ENCODE measurements around the gene TMEM203.

TMEM203 gene

GRCh38 chr9:137158625-137159024 lies 46.8 kb downstream of the TMEM203 start:
- DNase-seq (ENCODE audit: low read depth), result no peak
- H3K4me3 ChIP-seq (ENCODE audit: low read length), result no peak overlapping the region
- TF ChIP-seq, protein P1, sequence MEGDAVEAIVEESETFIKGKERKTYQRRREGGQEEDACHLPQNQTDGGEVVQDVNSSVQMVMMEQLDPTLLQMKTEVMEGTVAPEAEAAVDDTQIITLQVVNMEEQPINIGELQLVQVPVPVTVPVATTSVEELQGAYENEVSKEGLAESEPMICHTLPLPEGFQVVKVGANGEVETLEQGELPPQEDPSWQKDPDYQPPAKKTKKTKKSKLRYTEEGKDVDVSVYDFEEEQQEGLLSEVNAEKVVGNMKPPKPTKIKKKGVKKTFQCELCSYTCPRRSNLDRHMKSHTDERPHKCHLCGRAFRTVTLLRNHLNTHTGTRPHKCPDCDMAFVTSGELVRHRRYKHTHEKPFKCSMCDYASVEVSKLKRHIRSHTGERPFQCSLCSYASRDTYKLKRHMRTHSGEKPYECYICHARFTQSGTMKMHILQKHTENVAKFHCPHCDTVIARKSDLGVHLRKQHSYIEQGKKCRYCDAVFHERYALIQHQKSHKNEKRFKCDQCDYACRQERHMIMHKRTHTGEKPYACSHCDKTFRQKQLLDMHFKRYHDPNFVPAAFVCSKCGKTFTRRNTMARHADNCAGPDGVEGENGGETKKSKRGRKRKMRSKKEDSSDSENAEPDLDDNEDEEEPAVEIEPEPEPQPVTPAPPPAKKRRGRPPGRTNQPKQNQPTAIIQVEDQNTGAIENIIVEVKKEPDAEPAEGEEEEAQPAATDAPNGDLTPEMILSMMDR (conservative IDR thresholded peaks at IDR 0.05; ENCODE audit: low read length), result no peak

DNA sequence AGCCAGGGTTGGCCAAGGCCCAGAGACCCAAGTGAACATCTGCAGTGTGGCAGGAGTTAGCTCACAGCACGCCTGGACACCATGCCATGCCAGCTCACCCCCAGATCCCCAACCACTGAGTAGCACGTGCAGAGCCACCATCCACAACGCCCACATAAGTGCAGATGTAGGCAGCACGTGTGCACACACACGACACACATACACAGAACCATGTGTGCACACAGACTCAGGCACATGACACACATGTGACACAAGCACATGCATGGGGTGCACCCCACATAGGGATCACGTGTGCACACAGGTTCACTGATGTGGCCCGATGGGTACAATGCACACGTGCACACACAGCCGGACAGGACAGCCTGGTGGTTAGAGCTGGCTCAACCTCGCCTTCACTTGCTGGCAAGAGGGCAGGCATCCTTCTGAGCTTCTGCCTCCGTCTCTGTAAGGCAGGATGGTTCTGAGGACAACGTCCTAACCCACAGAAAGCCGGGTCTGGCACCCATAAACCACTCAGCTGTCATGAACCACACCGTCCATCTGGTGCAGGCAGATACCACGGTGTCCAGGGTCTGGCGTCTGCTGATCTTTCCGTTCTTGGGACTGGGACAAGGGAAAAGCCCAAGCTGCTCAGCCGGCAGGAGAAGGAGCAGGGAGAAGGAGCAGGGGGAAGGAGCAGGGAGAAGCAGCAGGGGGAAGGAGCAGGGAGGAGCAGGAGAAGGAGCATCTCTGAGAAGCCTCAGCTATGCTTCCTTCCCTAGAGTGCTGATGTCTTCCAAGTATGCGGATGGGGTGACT lies 47.6 kb downstream of the TMEM203 start:
- peak; percentile 38 for DNase-seq (ENCODE audit: low read depth)
- no peak overlapping the region for H3K4me3 ChIP-seq (ENCODE audit: low read length)
- TF ChIP-seq, protein P1 (conservative IDR thresholded peaks at IDR 0.05; ENCODE audit: low read length), result no peak

DNA sequence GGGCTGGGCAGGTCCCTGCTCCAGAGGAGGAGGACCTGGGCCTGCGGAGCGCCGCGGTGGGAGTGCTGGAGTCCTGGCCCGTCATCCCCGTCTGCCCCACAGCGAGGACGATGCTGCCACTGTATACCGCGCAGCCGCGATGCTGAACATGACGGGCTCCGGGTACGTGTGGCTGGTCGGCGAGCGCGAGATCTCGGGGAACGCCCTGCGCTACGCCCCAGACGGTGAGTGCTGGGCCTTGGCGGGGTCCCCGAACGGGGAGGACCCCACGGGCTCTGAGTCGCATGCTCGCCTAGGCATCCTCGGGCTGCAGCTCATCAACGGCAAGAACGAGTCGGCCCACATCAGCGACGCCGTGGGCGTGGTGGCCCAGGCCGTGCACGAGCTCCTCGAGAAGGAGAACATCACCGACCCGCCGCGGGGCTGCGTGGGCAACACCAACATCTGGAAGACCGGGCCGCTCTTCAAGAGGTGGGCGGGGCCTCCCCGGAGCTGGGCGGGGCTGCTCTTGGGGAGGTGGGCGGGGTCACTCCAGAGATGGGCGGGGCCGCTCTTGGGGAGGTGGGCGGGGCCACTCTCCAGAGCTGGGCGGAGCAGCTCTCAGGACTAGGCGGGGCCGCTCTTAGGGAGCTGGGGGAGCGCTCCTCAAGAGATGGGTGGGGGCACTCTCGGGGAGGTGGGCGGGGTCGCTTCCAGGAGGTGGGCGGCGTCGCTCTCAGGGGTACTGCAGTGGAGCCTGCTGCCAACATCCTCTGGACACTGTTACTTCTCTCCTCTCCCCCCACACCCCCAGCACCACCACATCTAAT lies 48.7 kb downstream of the TMEM203 start:
- TF ChIP-seq, protein P1 (conservative IDR thresholded peaks at IDR 0.05; ENCODE audit: low read length), result no peak
- peak overlapping the region; percentile 47 for H3K4me3 ChIP-seq (ENCODE audit: low read length)
- peak; percentile 34 for DNase-seq (ENCODE audit: low read depth)
